ENCODE data around the gene FXYD2. TPM values are rescaled to one million over a fixed set of nuclear protein-coding genes. Genes with fewer than 3 reads are reported as not detected.

Gene FXYD2
- total and polyA plus RNA-seq, 2 of the 8 experiments (the other 6 are each of a cell fraction or from before 2014, with no cell fraction given), result 0.89 to 1.1 TPM

DNA sequence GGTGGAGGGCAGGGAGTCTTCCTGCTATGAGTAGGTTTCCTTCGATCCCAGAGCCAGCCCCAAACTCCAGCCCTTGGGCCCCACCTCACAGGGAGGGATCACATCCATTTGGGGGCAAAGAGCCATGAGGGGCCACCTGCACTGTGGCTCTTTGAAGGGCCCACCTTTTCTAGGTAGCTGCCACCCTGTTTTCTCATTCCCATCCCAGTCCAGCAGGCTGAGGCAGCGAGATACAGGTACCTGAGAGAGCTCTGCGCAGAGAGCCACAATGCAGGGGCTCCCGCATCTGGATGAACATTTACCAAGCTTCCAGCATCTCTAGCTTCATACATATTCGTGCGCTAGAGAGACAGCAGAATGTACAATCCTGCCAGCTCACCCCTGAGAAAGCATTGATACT is 35.6 kb upstream of the FXYD2 start:
- no peak overlapping the region for H3K56ac ChIP-seq (replicated peaks; ENCODE audit: insufficient read length, low read depth, low read length)
- H3K9me3 ChIP-seq (ENCODE audit: insufficient read depth in 2 of 2, low read depth in 1 of 2, low read length in 1 of 2), result no peaks in the 10 kb centered on the region
- no peak overlapping the region for H2BK20ac ChIP-seq (ENCODE audit: low read length)
- H3K23ac ChIP-seq (ENCODE audit: insufficient read length), result no peak overlapping the region
- H2AFZ ChIP-seq (ENCODE audit: low read length), result no peak overlapping the region
- FAIRE-seq, result no peak
- peaks cover 0 to 32% of the 10 kb centered on the region in 2 experiments; a peak in 2 of 4 replicates for H3K79me2 ChIP-seq (ENCODE audit: control insufficient read depth in 1 of 2, insufficient read depth in 2 of 2, low read length in 2 of 2)
- H3K9ac ChIP-seq (replicated peaks in 1 of 4; ENCODE audit: extremely low read depth in 1 of 4, low read depth in 3 of 4, low read length in 3 of 4), result no peak overlapping the region
- H3K27ac ChIP-seq (ENCODE audit: low read depth, low read length), result no peak overlapping the region
- no peak overlapping the region for H2BK12ac ChIP-seq (ENCODE audit: low read depth, low read length)
- H4K91ac ChIP-seq (replicated peaks; ENCODE audit: insufficient read length, low read length), result no peak overlapping the region
- peaks cover 6 to 11% of the 10 kb centered on the region in 2 experiments for H4K20me1 ChIP-seq (replicated peaks in 1 of 2; ENCODE audit: control insufficient read depth in 1 of 2, insufficient read depth in 2 of 2, low read length in 2 of 2)
- no peak overlapping the region for H4K8ac ChIP-seq (ENCODE audit: extremely low read depth, insufficient read depth, low read length)
- no peak overlapping the region for H2AK5ac ChIP-seq (ENCODE audit: low read depth, low read length)
- H3K36me3 ChIP-seq (ENCODE audit: control insufficient read depth in 2 of 4, insufficient read depth in 4 of 4, low read length in 3 of 4), result no peaks in the 10 kb centered on the region
- 82% methylated on average over 5 of the region's 6 CpGs; no CpG with 5 or more reads in 1 of the 2 experiments for WGBS, 2 experiments (ENCODE audit: extremely low coverage in 1 of 2, insufficient coverage in 1 of 2, insufficient read length in 1 of 2, insufficient replicate concordance in 2 of 2, low coverage in 1 of 2, low lambda C conversion rate in 2 of 2, missing lambda C conversion rate in 1 of 2)
- no peak overlapping the region for H3K4me2 ChIP-seq (ENCODE audit: insufficient read depth in 1 of 2, low read depth in 2 of 2, low read length in 2 of 2)
- H3K14ac ChIP-seq (ENCODE audit: insufficient read length), result no peak overlapping the region
- no peak overlapping the region for H3K4ac ChIP-seq (replicated peaks; ENCODE audit: insufficient read length, low read depth, low read length)
- H2BK5ac ChIP-seq (ENCODE audit: low read depth, low read length), result no peak overlapping the region
- H2BK120ac ChIP-seq (replicated peaks; ENCODE audit: low read depth, low read length), result no peak overlapping the region
- no peak overlapping the region for H2BK15ac ChIP-seq (ENCODE audit: low read length)
- no peak overlapping the region for H3K18ac ChIP-seq (ENCODE audit: extremely low read depth, low read length)
- H4K5ac ChIP-seq (ENCODE audit: insufficient read length, low read depth, low read length), result no peak overlapping the region
- POLR2A ChIA-PET (ENCODE audit: partially characterized antibody), result no interaction called here
- CTCF ChIA-PET (ENCODE audit: partially characterized antibody), result interaction anchor here (0.7 to 5.8 kb wide), 13 partner anchors 9 to 435 kb away, joined by 3 to 28 read pairs (median 4); no protein-coding TSS in a partner anchor
- no peaks in the 10 kb centered on the region for H3K27me3 ChIP-seq (replicated peaks in 1 of 4; ENCODE audit: control insufficient read depth in 3 of 4, extremely low read depth in 1 of 4, insufficient read depth in 3 of 4, low read length in 3 of 4)
- no peaks in the 10 kb centered on the region for H3K23me2 ChIP-seq (ENCODE audit: low read depth, low read length)
- no peaks in the 10 kb centered on the region; the same call in 1 of the 2 replicates for H3K79me1 ChIP-seq (ENCODE audit: low read depth, low read length)
- DNase-seq (ENCODE audit: low read depth in 1 of 2, low spot score in 2 of 2), result no peak
- peaks cover 6 to 18% (median 14%) of the 10 kb centered on the region in 4 experiments for H3K4me1 ChIP-seq (replicated peaks in 1 of 4; ENCODE audit: control insufficient read depth in 3 of 4, insufficient read depth in 4 of 4, low read length in 3 of 4)
- H3K4me3 ChIP-seq (ENCODE audit: extremely low read depth in 1 of 4, insufficient read depth in 2 of 4, low read depth in 3 of 4, low read length in 4 of 4), result no peak overlapping the region
- TF ChIP-seq, protein P1, sequence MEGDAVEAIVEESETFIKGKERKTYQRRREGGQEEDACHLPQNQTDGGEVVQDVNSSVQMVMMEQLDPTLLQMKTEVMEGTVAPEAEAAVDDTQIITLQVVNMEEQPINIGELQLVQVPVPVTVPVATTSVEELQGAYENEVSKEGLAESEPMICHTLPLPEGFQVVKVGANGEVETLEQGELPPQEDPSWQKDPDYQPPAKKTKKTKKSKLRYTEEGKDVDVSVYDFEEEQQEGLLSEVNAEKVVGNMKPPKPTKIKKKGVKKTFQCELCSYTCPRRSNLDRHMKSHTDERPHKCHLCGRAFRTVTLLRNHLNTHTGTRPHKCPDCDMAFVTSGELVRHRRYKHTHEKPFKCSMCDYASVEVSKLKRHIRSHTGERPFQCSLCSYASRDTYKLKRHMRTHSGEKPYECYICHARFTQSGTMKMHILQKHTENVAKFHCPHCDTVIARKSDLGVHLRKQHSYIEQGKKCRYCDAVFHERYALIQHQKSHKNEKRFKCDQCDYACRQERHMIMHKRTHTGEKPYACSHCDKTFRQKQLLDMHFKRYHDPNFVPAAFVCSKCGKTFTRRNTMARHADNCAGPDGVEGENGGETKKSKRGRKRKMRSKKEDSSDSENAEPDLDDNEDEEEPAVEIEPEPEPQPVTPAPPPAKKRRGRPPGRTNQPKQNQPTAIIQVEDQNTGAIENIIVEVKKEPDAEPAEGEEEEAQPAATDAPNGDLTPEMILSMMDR (IDR thresholded peaks at IDR 0.05; ENCODE audit: control extremely low read depth in 1 of 3, insufficient read depth in 1 of 3, low read depth in 1 of 3, low read length in 3 of 3), result no peak
- no peak for TF ChIP-seq BACH1 (IDR thresholded peaks at IDR 0.05; ENCODE audit: low read length)
- no peak for TF ChIP-seq CEBPB (IDR thresholded peaks at IDR 0.05; ENCODE audit: low read depth, low read length)
- no peak for TF ChIP-seq SAP30 (IDR thresholded peaks at IDR 0.05; ENCODE audit: insufficient read depth, insufficient replicate concordance, low read length)
- TF ChIP-seq CHD1 (IDR thresholded peaks at IDR 0.05; ENCODE audit: low read depth, low read length), result no peak
